Neuronal stem cell (in vitro differentiated cells): ENCODE measurements around the gene ELMO1.

Source experiments
- DNase-seq: peaks from one replicate; pipeline ENCODE4 v3.0.0-alpha.2; 2013; ENCODE audit warnings: low spot score
- H2AFZ ChIP-seq: one replicate; pipeline ENCODE4 v1.6.1; 2013; ENCODE audit warnings: mild to moderate bottlenecking, low read length, inconsistent platforms
- H2AK5ac ChIP-seq: 2 replicates; pipeline ENCODE4 v1.6.1; 2013; ENCODE audit warnings: low read depth, mild to moderate bottlenecking, inconsistent platforms, low read length, moderate library complexity, mixed read lengths
- H2BK120ac ChIP-seq: 2 replicates; pipeline ENCODE4 v1.6.1; 2013; ENCODE audit warnings: low read depth, mild to moderate bottlenecking, inconsistent platforms, low read length, moderate library complexity, mixed read lengths
- H2BK12ac ChIP-seq: one replicate; pipeline ENCODE4 v1.6.1; 2013; ENCODE audit warnings: low read length, inconsistent platforms
- H2BK15ac ChIP-seq: 2 replicates; pipeline ENCODE4 v1.6.1; 2013; ENCODE audit warnings: mild to moderate bottlenecking, low read length, inconsistent platforms, mixed read lengths
- H2BK5ac ChIP-seq: one replicate; pipeline ENCODE4 v1.6.1; 2013; ENCODE audit warnings: inconsistent platforms, mild to moderate bottlenecking, low read length, moderate library complexity
- H3K14ac ChIP-seq: one replicate; pipeline ENCODE4 v1.6.1; 2013; ENCODE audit warnings: low read length, inconsistent platforms
- H3K18ac ChIP-seq: 2 replicates; pipeline ENCODE4 v1.6.1; 2013; ENCODE audit warnings: low read length, inconsistent platforms
- H3K23ac ChIP-seq: 2 replicates; pipeline ENCODE4 v1.6.1; 2013; ENCODE audit warnings: low read depth, mild to moderate bottlenecking, mixed read lengths, low read length, inconsistent platforms; ENCODE audit not compliant: poor library complexity
- H3K27ac ChIP-seq: replicated peaks from 3 replicates; pipeline ENCODE4 v1.5.1; 2013; ENCODE audit warnings: low read length, inconsistent platforms
- H3K27me3 ChIP-seq, 3 experiments: 2 replicates each; pipeline ENCODE4 v1.6.1; 2013; ENCODE audit warnings: low read length in 3 of 3, mild to moderate bottlenecking in 2 of 3, inconsistent platforms in 1 of 3, low read depth in 1 of 3, mixed read lengths in 1 of 3, moderate library complexity in 1 of 3; ENCODE audit not compliant: control insufficient read depth in 3 of 3, insufficient read depth in 3 of 3
- H3K36me3 ChIP-seq, 2 donors: replicated peaks in 1 of 2; 2 replicates each; pipeline ENCODE4 v1.6.1; 2013; ENCODE audit warnings: low read length in 2 of 2; ENCODE audit not compliant: control insufficient read depth in 2 of 2, insufficient read depth in 2 of 2
- H3K4ac ChIP-seq: 2 replicates; pipeline ENCODE4 v1.6.1; 2013; ENCODE audit warnings: inconsistent platforms, mild to moderate bottlenecking, low read length, moderate library complexity
- H3K4me1 ChIP-seq, 2 donors: 1 replicate in 1 of 2; 2 replicates in 1 of 2; pipeline ENCODE4 v1.6.1; 2013; ENCODE audit warnings: low read length in 2 of 2, low read depth in 1 of 2; ENCODE audit not compliant: control insufficient read depth in 2 of 2, insufficient read depth in 1 of 2
- H3K4me2 ChIP-seq: one replicate; pipeline ENCODE4 v1.6.1; 2013; ENCODE audit warnings: mild to moderate bottlenecking, low read length, inconsistent platforms; ENCODE audit not compliant: insufficient read depth, poor library complexity, severe bottlenecking
- H3K4me3 ChIP-seq, 2 donors: 2 replicates each; pipeline ENCODE4 v1.5.1; 2013; ENCODE audit warnings: low read length in 2 of 2, mild to moderate bottlenecking in 2 of 2, inconsistent platforms in 1 of 2, moderate library complexity in 1 of 2
- H3K79me1 ChIP-seq: one replicate; pipeline ENCODE4 v1.6.1; 2013; ENCODE audit warnings: low read depth, mild to moderate bottlenecking, inconsistent platforms, low read length, moderate library complexity
- H3K9ac ChIP-seq: one replicate; pipeline ENCODE4 v1.6.1; 2013; ENCODE audit warnings: mild to moderate bottlenecking, low read depth, low read length, inconsistent platforms; ENCODE audit not compliant: poor library complexity
- H3K9me3 ChIP-seq, 2 donors: replicated peaks in 1 of 2; 2 replicates each; pipeline versions ENCODE3 to v1.6.1; 2013; ENCODE audit warnings: low read length in 2 of 2, mild to moderate bottlenecking in 2 of 2, inconsistent platforms in 1 of 2, low read depth in 1 of 2, mixed read lengths in 1 of 2, moderate library complexity in 1 of 2; ENCODE audit not compliant: control insufficient read depth in 2 of 2, insufficient read depth in 1 of 2
- H4K8ac ChIP-seq: one replicate; pipeline ENCODE4 v1.6.1; 2013; ENCODE audit warnings: low read depth, mild to moderate bottlenecking, inconsistent platforms, low read length, moderate library complexity
- H4K91ac ChIP-seq: one replicate; pipeline ENCODE4 v1.6.1; 2013; ENCODE audit warnings: low read length, low read depth, mild to moderate bottlenecking, inconsistent platforms; ENCODE audit not compliant: poor library complexity
- WGBS, 2 donors: extraction: QIAGEN DNeasy Blood & Tissue Kit; methylation state at CpG; one replicate each; pipeline ENCODE4 v1.1.7; 2013; ENCODE audit warnings: missing lambda C conversion rate in 2 of 2, mixed read lengths in 1 of 2; ENCODE audit not compliant: insufficient read length in 2 of 2, insufficient replicate concordance in 1 of 2; ENCODE audit errors: extremely low coverage in 2 of 2; 5-methylcytosine and 5-hydroxymethylcytosine counted together

Gene ELMO1

GRCh38 chr7:37211097-37211880, 237.4 kb downstream of the ELMO1 start:
- Histone ChIP-seq H2AK5ac (no peak overlapping the region), H2BK5ac (no peak overlapping the region), H3K9me3 (no peaks in the 10 kb centered on the region), H3K79me1 (no peaks in the 10 kb centered on the region), H2AFZ (no peak overlapping the region), H3K14ac (no peak overlapping the region), H3K36me3 (peaks cover 0 to 7% of the 10 kb centered on the region in 2 donors), H2BK120ac (no peak overlapping the region), H3K9ac (no peak overlapping the region), H3K4me1 (peaks cover 4 to 11% of the 10 kb centered on the region in 2 donors), H2BK12ac (no peak overlapping the region), H3K4me2 (no peak overlapping the region), H3K27ac (no peak overlapping the region), H3K4ac (no peak overlapping the region), H2BK15ac (no peak overlapping the region), H4K91ac (no peak overlapping the region), H3K18ac (no peak overlapping the region), H3K23ac (no peak overlapping the region), H3K27me3 (no peaks in the 10 kb centered on the region), H4K8ac (no peak overlapping the region), H3K4me3 (no peak overlapping the region)
- WGBS, 2 donors = no CpG with 5 or more reads among the region's 16 CpGs
- no peak for DNase-seq

- no peak overlapping the region for H3K4me2 ChIP-seq
- H2BK5ac ChIP-seq = no peak overlapping the region
- H3K36me3 ChIP-seq = peaks cover 0 to 7% of the 10 kb centered on the region in 2 donors
Measured at GRCh38 chr7:37209195-37209594, 239.5 kb downstream of the ELMO1 start.

GRCh38 chr7:37208528-37208927, 240.1 kb downstream of the ELMO1 start:
- no peak overlapping the region for H3K4ac ChIP-seq
- no peaks in the 10 kb centered on the region for H3K27me3 ChIP-seq
- H2BK15ac ChIP-seq = no peak overlapping the region
- H2BK5ac ChIP-seq = no peak overlapping the region
- H2AFZ ChIP-seq = peak overlapping the region; percentile 51
- H3K36me3 ChIP-seq = peaks cover 0 to 7% of the 10 kb centered on the region in 2 donors
- no peak overlapping the region for H4K91ac ChIP-seq
- peak; percentile 17 for DNase-seq
- H3K9ac ChIP-seq = no peak overlapping the region
- WGBS, 2 donors = no CpG with 5 or more reads among the region's 5 CpGs
- peaks cover 0 to 2% of the 10 kb centered on the region in 2 donors for H3K4me1 ChIP-seq
- no peak overlapping the region for H3K27ac ChIP-seq
- H3K18ac ChIP-seq = no peak overlapping the region
- no peak overlapping the region for H3K4me2 ChIP-seq
- H2BK120ac ChIP-seq = no peak overlapping the region
- no peak overlapping the region for H3K14ac ChIP-seq
- H2BK12ac ChIP-seq = no peak overlapping the region
- H3K79me1 ChIP-seq = no peaks in the 10 kb centered on the region
- no peak overlapping the region for H2AK5ac ChIP-seq
- H4K8ac ChIP-seq = no peak overlapping the region
- no peak overlapping the region for H3K4me3 ChIP-seq
- no peak overlapping the region for H3K23ac ChIP-seq
- H3K9me3 ChIP-seq = no peaks in the 10 kb centered on the region

More at GRCh38 chr7:37209195-37209594, 239.5 kb downstream of the ELMO1 start:
- Histone ChIP-seq H3K4ac (no peak overlapping the region), H2BK15ac (no peak overlapping the region), H3K9me3 (no peaks in the 10 kb centered on the region), H3K4me1 (peaks cover 0 to 2% of the 10 kb centered on the region in 2 donors), H3K14ac (no peak overlapping the region), H2AFZ (no peak overlapping the region), H4K8ac (no peak overlapping the region), H3K4me3 (no peak overlapping the region), H2AK5ac (no peak overlapping the region), H3K23ac (no peak overlapping the region), H3K18ac (no peak overlapping the region), H3K27me3 (no peaks in the 10 kb centered on the region), H3K27ac (no peak overlapping the region), H3K79me1 (no peaks in the 10 kb centered on the region), H2BK12ac (no peak overlapping the region), H3K9ac (no peak overlapping the region), H4K91ac (no peak overlapping the region), H2BK120ac (no peak overlapping the region)
- WGBS, 2 donors = no CpG with 5 or more reads among the region's 3 CpGs
- no peak for DNase-seq

GRCh38 chr7:37206192-37206591, 242.5 kb downstream of the ELMO1 start:
- H2BK12ac ChIP-seq = no peak overlapping the region
- H3K4me3 ChIP-seq = no peak overlapping the region
- no peak overlapping the region for H2AFZ ChIP-seq
- no peak overlapping the region for H3K27ac ChIP-seq
- no peak overlapping the region for H3K4ac ChIP-seq
- H3K14ac ChIP-seq = no peak overlapping the region
- no peaks in the 10 kb centered on the region for H3K9me3 ChIP-seq
- no peak overlapping the region for H2BK15ac ChIP-seq
- no peaks in the 10 kb centered on the region for H3K79me1 ChIP-seq
- no peak overlapping the region for H3K4me2 ChIP-seq
- no peak overlapping the region for H3K9ac ChIP-seq
- no peak overlapping the region for H4K8ac ChIP-seq
- H3K18ac ChIP-seq = no peak overlapping the region
- H2BK120ac ChIP-seq = no peak overlapping the region
- peaks cover 0 to 7% of the 10 kb centered on the region in 2 donors for H3K36me3 ChIP-seq
- no peak overlapping the region for H3K23ac ChIP-seq
- H4K91ac ChIP-seq = no peak overlapping the region
- H3K4me1 ChIP-seq = peaks cover 0 to 2% of the 10 kb centered on the region in 2 donors
- DNase-seq = no peak
- no peak overlapping the region for H2AK5ac ChIP-seq
- no peaks in the 10 kb centered on the region for H3K27me3 ChIP-seq
- no peak overlapping the region for H2BK5ac ChIP-seq
- no CpG with 5 or more reads among the region's 3 CpGs for WGBS, 2 donors
